A549 (cell line): ENCODE results near the gene MYO7A.

Experiments used
- ESRRA ChIP-seq: fragments of 150-350 bp; IDR thresholded peaks from 2 replicates; pipeline ENCODE4 v1.6.1; 2014; ENCODE audit warnings: mild to moderate bottlenecking, low read length, borderline replicate concordance
- MAZ ChIP-seq: fragments of 150-350 bp; IDR thresholded peaks from 2 replicates; pipeline ENCODE4 v1.6.1; 2014; ENCODE audit warnings: antibody characterized with exemption, low read depth, low read length, borderline replicate concordance
- POLR2A ChIP-seq: IDR thresholded peaks from 2 replicates; pipeline ENCODE4 v1.6.1; 2012; ENCODE audit warnings: mild to moderate bottlenecking, low read length
- RCOR1 ChIP-seq: fragments of 150-350 bp; IDR thresholded peaks from 2 replicates; pipeline ENCODE4 v1.6.1; 2014; ENCODE audit warnings: antibody characterized with exemption, low read length, low read depth
- ZSCAN20 ChIP-seq: fragments of 250-450 bp; sonication (Bioruptor Pico); IDR thresholded peaks from 2 replicates; pipeline ENCODE4 v1.8.0; 2022; ENCODE audit warnings: mild to moderate bottlenecking, moderate library complexity
- TF ChIP-seq, protein P1 (sequence below): IDR thresholded peaks from 2 replicates; pipeline ENCODE4 v1.6.1; 2012
- TF ChIP-seq, protein P2 (sequence below): fragments of >200 bp; sonication (Bioruptor Twin); formaldehyde crosslinking; IDR thresholded peaks from 3 replicates; pipeline ENCODE4 v1.5.1; 2016

DNA sequence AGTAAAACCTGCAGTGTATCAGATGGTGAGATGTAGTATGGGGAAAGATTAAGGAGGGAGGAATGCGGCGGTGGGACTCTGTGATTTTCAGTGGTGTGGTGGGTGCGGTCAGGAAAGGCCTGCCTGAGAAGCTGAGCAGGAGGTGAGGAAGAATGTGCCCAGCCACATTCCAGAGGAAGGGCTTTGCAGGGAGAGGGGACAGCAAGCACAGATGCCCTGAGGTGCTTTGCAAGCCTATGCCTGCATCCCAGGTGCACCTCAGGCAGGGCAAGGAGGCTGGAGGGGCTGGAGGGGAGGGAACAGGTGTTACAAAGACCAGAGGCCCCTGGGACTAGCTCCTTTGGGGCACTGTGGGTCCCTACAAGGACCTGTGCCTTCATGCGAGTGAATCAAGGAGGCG lies 42.1 kb downstream of the MYO7A start:
- TF ChIP-seq, protein P1, sequence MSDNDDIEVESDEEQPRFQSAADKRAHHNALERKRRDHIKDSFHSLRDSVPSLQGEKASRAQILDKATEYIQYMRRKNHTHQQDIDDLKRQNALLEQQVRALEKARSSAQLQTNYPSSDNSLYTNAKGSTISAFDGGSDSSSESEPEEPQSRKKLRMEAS, result no peak
- no peak for TF ChIP-seq ZSCAN20
- TF ChIP-seq ESRRA, result no peak
- no peak for TF ChIP-seq POLR2A
- no peak for TF ChIP-seq MAZ
- TF ChIP-seq, protein P2, sequence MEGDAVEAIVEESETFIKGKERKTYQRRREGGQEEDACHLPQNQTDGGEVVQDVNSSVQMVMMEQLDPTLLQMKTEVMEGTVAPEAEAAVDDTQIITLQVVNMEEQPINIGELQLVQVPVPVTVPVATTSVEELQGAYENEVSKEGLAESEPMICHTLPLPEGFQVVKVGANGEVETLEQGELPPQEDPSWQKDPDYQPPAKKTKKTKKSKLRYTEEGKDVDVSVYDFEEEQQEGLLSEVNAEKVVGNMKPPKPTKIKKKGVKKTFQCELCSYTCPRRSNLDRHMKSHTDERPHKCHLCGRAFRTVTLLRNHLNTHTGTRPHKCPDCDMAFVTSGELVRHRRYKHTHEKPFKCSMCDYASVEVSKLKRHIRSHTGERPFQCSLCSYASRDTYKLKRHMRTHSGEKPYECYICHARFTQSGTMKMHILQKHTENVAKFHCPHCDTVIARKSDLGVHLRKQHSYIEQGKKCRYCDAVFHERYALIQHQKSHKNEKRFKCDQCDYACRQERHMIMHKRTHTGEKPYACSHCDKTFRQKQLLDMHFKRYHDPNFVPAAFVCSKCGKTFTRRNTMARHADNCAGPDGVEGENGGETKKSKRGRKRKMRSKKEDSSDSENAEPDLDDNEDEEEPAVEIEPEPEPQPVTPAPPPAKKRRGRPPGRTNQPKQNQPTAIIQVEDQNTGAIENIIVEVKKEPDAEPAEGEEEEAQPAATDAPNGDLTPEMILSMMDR, result no peak
- TF ChIP-seq RCOR1, result no peak
